Measurements from ENCODE around the gene FILIP1L.
A peak's percentile ranks its signal among the peaks of the same experiment; 100 is the strongest.

Gene FILIP1L

GRCh38 chr3:100010087-100010417 lies 104.2 kb downstream of the FILIP1L start:
- TF ChIP-seq CTCF (IDR thresholded peaks at IDR 0.05): no peak

GRCh38 chr3:100009276-100010086 lies 104.8 kb downstream of the FILIP1L start:
- TF ChIP-seq CTCF (IDR thresholded peaks at IDR 0.05): no peak

- TF ChIP-seq CTCF (IDR thresholded peaks at IDR 0.05): no peak
Measured at GRCh38 chr3:100008081-100008698, 106.1 kb downstream of the FILIP1L start.

- TF ChIP-seq CTCF (IDR thresholded peaks at IDR 0.05): no peak
Measured at GRCh38 chr3:100007313-100007712, 107.0 kb downstream of the FILIP1L start.

GRCh38 chr3:100006570-100007271 lies 107.6 kb downstream of the FILIP1L start:
- peak; percentile 31; the same call in 1 of the 2 replicates for TF ChIP-seq CTCF (IDR thresholded peaks at IDR 0.05)

- no peak for TF ChIP-seq CTCF (IDR thresholded peaks at IDR 0.05)
Measured at GRCh38 chr3:100005665-100006393, 108.5 kb downstream of the FILIP1L start.

GRCh38 chr3:100004931-100005330 lies 109.4 kb downstream of the FILIP1L start:
- no peak for TF ChIP-seq CTCF (IDR thresholded peaks at IDR 0.05)
